HG02588 (cell line): ENCODE measurements around the gene FOXB2.

Source experiments
- ATAC-seq: cut with Tn5 transposase; IDR thresholded peaks from one replicate; pipeline ENCODE4 v1.9.1; 2021; ENCODE audit warnings: mild to moderate bottlenecking, moderate library complexity; ENCODE audit not compliant: unreplicated experiment

Gene FOXB2

DNA sequence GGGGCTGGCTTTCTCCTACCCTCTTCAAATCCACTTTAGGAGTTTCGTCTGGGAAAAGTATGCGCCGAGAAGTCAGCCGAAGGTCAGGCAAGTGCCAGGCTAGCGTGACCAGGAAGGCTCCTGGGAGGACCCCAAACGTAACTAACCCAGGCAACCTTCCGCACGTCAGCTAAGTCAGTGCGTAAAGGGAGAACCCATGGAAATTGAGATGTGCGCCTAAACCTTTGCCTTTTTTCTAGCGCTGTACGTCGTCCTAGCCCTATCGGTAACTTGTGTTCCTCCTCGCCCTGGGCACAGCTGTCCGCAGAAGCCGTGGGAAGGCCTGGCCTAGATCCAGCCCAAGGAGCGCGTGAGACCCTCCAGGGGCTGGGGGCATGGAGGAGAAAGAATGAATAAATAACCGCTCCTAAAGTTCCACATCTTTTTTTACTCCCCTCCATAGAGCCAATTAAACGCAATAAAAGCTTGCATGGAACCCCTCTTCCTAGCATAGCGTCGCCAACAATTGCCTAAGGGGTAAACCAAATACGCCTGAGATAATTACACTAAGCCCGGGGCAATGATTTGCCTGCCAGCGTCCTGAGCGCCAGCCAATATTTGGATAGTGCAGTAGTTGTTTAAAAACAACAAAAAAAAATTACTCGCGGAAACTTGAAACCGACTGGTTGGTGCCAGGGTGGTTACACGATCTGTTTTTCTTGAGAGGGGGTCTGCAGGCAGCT, 4.0 kb upstream of the FOXB2 start:
- no peak for ATAC-seq

DNA sequence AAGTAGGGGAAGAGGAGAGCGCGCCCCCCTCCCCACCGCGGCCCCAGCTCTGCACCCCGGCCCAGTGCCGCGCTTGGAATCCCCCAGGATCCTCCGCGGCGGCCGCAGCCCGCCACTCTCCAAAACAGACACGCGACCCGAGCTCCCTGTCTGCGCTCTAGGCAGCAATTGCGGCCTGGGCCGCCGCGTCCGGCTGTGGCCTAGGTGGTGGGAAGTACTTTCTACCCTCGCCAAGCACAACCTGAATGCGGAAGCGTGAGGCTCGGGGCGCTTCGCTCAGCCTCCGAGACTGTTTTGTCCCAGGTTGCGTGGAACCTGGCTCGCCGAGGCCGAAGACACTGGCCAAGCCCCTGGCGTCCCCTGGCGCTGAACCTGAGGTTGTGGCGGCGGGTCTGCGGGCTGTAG, 3.3 kb upstream of the FOXB2 start:
- no peak for ATAC-seq

GRCh38 chr9:77016526-77017504, 2.6 kb upstream of the FOXB2 start:
- ATAC-seq, result no peak

- no peak for ATAC-seq
These were observed 2.0 kb upstream of the FOXB2 start for GRCh38 chr9:77017505-77017894.

GRCh38 chr9:77018058-77018968, 1.1 kb upstream of the FOXB2 start:
- no peak for ATAC-seq

GRCh38 chr9:77018969-77019235, 553 bp upstream of the FOXB2 start:
- no peak for ATAC-seq

- no peak for ATAC-seq
These were observed 514 bp downstream of the FOXB2 start for GRCh38 chr9:77019926-77020412.

- no peak for ATAC-seq
These were observed 1.2 kb downstream of the FOXB2 start for GRCh38 chr9:77020413-77021290.

GRCh38 chr9:77021291-77021894, 1.9 kb downstream of the FOXB2 start:
- no peak for ATAC-seq

DNA sequence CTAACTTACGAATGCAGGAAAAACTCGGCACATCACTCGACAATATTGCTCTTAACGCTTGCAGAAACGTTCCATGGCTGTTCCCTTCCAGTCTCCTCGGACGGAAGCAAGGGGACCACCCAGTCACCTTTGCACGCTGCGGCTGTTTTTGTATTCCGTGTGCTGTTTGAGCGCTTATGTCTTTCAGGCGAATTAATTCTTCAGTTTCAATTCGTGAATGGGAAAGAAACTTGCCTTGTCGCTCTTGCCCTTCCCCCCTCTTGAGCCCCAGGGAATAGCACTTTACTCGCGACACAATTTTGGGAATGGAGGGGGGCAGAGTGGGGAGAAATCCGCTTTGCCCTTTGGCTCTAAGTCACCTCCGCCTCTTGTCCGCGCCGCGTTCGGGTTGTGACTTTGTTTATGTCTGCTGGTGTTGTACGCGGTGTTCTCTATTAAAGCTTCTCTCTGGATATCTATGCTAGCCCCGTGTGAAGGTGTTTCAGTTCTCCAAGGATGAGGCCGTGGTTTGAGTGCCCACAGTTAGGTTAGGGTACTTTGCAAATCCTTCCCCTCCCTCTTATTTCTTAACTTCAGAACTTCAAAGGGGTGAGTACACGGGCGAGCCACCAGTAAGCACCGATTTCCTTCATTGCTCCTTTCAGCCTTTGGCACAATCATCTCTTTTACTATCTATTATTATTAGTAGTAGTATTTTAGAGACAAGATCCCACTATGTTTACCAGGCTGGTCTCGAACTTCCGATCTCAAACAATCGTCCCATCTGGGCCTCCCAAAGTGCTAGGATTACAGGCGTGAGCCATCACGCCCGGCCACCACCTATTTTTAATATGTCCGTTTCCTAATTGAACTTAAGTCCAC, 2.7 kb downstream of the FOXB2 start:
- no peak for ATAC-seq

- no peak for ATAC-seq
These were observed 3.5 kb downstream of the FOXB2 start for GRCh38 chr9:77022783-77023440.

GRCh38 chr9:77023726-77024125, 4.3 kb downstream of the FOXB2 start:
- no peak for ATAC-seq

- ATAC-seq, result no peak
These were observed 5.5 kb downstream of the FOXB2 start for GRCh38 chr9:77024776-77025545.

- no peak for ATAC-seq
These were observed 9.0 kb downstream of the FOXB2 start for GRCh38 chr9:77028478-77028877.

DNA sequence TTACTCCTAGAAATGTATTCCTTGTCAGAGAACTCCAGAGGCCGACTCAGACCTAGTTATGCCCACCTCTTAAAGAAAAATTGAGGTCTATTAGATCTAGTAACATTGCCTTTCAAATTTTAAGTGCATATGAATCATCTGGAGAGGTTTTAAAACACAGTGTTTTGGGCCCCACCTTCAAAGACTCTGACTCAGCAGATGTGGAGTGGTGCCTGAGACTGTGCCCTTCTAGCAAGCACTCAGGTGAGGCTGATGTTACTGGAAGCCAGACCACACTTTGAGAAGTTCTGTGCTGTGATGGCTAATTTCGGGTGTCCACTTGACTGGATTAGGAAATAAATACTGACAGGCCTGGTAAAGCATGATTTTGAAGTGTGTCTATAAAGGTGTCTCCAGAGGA, 10.6 kb downstream of the FOXB2 start:
- no peak for ATAC-seq

- ATAC-seq, result no peak
These were observed 19.0 kb downstream of the FOXB2 start for GRCh38 chr9:77038281-77039036.

GRCh38 chr9:77040340-77040739, 20.9 kb downstream of the FOXB2 start:
- ATAC-seq, result no peak
